Islet of Langerhans (tissue), 1 donor: ENCODE measurements around the gene SCP2.
"Not testable (repeated sequence)": the region's sequence is repeated elsewhere in the genome, so short reads cannot be mapped to it uniquely, and the experiment has no call there.

Experiments used
- FAIRE-seq: peaks from one replicate; lab custom pipeline; 2011; peaks lifted over from hg19 to GRCh38; lab: Jason Lieb, UNC

Gene SCP2

GRCh38 chr1:52973841-52974240 lies 46.8 kb downstream of the SCP2 start:
- FAIRE-seq = no peak

GRCh38 chr1:52976183-52977035 lies 49.3 kb downstream of the SCP2 start:
- FAIRE-seq = no peak

- no peak for FAIRE-seq
Observed at GRCh38 chr1:52978045-52978444, 51.0 kb downstream of the SCP2 start.

- peak; percentile 85 for FAIRE-seq
Observed at GRCh38 chr1:52992733-52993132, 65.7 kb downstream of the SCP2 start.

GRCh38 chr1:52994656-52995055 lies 67.6 kb downstream of the SCP2 start:
- no peak for FAIRE-seq

- no peak for FAIRE-seq
Observed at GRCh38 chr1:52996653-52997052, 69.6 kb downstream of the SCP2 start.

- FAIRE-seq = no peak
Observed at GRCh38 chr1:53001128-53001527, 74.1 kb downstream of the SCP2 start.

- FAIRE-seq = not testable (repeated sequence)
Observed at GRCh38 chr1:53006612-53007011, 79.5 kb downstream of the SCP2 start.

- not testable (repeated sequence) for FAIRE-seq
Observed at GRCh38 chr1:53010247-53010646, 83.2 kb downstream of the SCP2 start.

- FAIRE-seq = no peak
Observed at GRCh38 chr1:53011175-53011574, 84.1 kb downstream of the SCP2 start.

GRCh38 chr1:53014791-53015507 lies 87.9 kb downstream of the SCP2 start:
- peak; percentile 95 for FAIRE-seq

- no peak for FAIRE-seq
Observed at GRCh38 chr1:53015508-53015860, 88.4 kb downstream of the SCP2 start.

- FAIRE-seq = no peak
Observed at GRCh38 chr1:53016705-53017104, 89.6 kb downstream of the SCP2 start.

- FAIRE-seq = no peak
Observed at GRCh38 chr1:53020588-53020987, 93.5 kb downstream of the SCP2 start.

GRCh38 chr1:53022179-53022578 lies 95.1 kb downstream of the SCP2 start:
- FAIRE-seq = no peak

- FAIRE-seq = no peak
Observed at GRCh38 chr1:53023546-53023945, 96.5 kb downstream of the SCP2 start.

GRCh38 chr1:53024117-53024516 lies 97.0 kb downstream of the SCP2 start:
- no peak for FAIRE-seq

GRCh38 chr1:53025034-53025768 lies 98.1 kb downstream of the SCP2 start:
- FAIRE-seq = no peak

- no peak for FAIRE-seq
Observed at GRCh38 chr1:53025769-53026112, 98.7 kb downstream of the SCP2 start.

- FAIRE-seq = no peak
Observed at GRCh38 chr1:53026254-53026653, 99.2 kb downstream of the SCP2 start.

GRCh38 chr1:53031732-53032131 lies 104.7 kb downstream of the SCP2 start:
- no peak for FAIRE-seq

GRCh38 chr1:53037159-53037558 lies 110.1 kb downstream of the SCP2 start:
- no peak for FAIRE-seq

- FAIRE-seq = no peak
Observed at GRCh38 chr1:53038566-53038965, 111.5 kb downstream of the SCP2 start.
